HepG2 (cell line): ENCODE data around the gene THAP3. TPM values are rescaled to one million over a fixed set of nuclear protein-coding genes. Genes with fewer than 3 reads are reported as not detected.

ENCODE experiments used
- ATAC-seq: fragments of 200-7000 bp; cut with Tn5 transposase; 3 replicates; pipeline ENCODE4 v1.9.1; 2020; ENCODE audit warnings: mild to moderate bottlenecking, moderate library complexity
- BruUV-seq: library from RNA; stranded (reverse); fragments of 400-500 nt; replicated peaks from 2 replicates; lab custom pipeline; 2021; lab: Mats Ljungman, UMichigan
- CTCF ChIA-PET: fragments of 300-600 bp; formaldehyde crosslinking; extraction: SDS; loops from one replicate; lab custom pipeline; 2021; ENCODE audit warnings: low total read pairs, inconsistent platforms, low intra/inter-chr PET ratio; lab: Yijun Ruan, JAX
- POLR2A ChIA-PET: fragments of 350-600 bp; sonication (Branson Sonifier 250); formaldehyde crosslinking; loops from one replicate; lab custom pipeline; 2020; ENCODE audit warnings: antibody characterized with exemption, inconsistent platforms; lab: Yijun Ruan, JAX
- DNase-seq: peaks from one replicate; pipeline ENCODE4 v3.0.0-alpha.2; 2015; ENCODE audit warnings: low spot score
- FAIRE-seq: peaks from 3 replicates; lab custom pipeline; 2011; peaks lifted over from hg19 to GRCh38; lab: Jason Lieb, UNC
- H2AFZ ChIP-seq: one replicate; pipeline ENCODE4 v1.6.1; 2011; ENCODE audit warnings: low read length, inconsistent platforms
- H3K27ac ChIP-seq: fragments of 300-600 bp; 3 replicates; pipeline ENCODE4 v1.8.0; 2011; ENCODE audit warnings: mixed run types, mild to moderate bottlenecking, mixed read lengths, low read length, inconsistent platforms; ENCODE audit not compliant: insufficient read depth; ENCODE audit errors: extremely low read length
- H3K27me3 ChIP-seq, 2 experiments: fragments of 200-600 bp in 1 of 2; 2 replicates in 1 of 2; 3 replicates in 1 of 2; pipeline versions ENCODE4 v1.6.0 to v1.8.0; 2011; ENCODE audit warnings: low read length in 2 of 2, mild to moderate bottlenecking in 2 of 2, moderate library complexity in 2 of 2, inconsistent platforms in 1 of 2; ENCODE audit not compliant: insufficient read depth in 2 of 2, control insufficient read depth in 1 of 2
- H3K36me3 ChIP-seq, 2 experiments: fragments of 200-600 bp in 1 of 2; replicated peaks in 1 of 2; 2 replicates in 1 of 2; 3 replicates in 1 of 2; pipeline versions ENCODE4 v1.5.1 to v1.8.0; 2011; ENCODE audit warnings: low read length in 2 of 2, inconsistent platforms in 1 of 2; ENCODE audit not compliant: insufficient read depth in 2 of 2, control insufficient read depth in 1 of 2
- H3K4me1 ChIP-seq: 2 replicates; pipeline ENCODE4 v1.5.1; 2012; ENCODE audit warnings: low read length, inconsistent platforms; ENCODE audit not compliant: insufficient read depth
- H3K4me2 ChIP-seq: 2 replicates; pipeline ENCODE4 v1.6.0; 2011; ENCODE audit warnings: low read depth, low read length, inconsistent platforms
- H3K4me3 ChIP-seq, 3 experiments: fragments of 200-600 bp in 1 of 3; sonication (generic), shearing (Covaris generic) in 1 of 3; replicated peaks in 1 of 3; 2 replicates each; pipeline ENCODE4 v1.5.1; 2011 to 2016; ENCODE audit warnings: low read length in 3 of 3, inconsistent platforms in 2 of 3, low read depth in 2 of 3, mild to moderate bottlenecking in 2 of 3, control low read depth in 1 of 3, mixed read lengths in 1 of 3; ENCODE audit not compliant: insufficient read depth in 1 of 3
- H3K79me2 ChIP-seq: one replicate; pipeline ENCODE4 v1.6.1; 2011; ENCODE audit warnings: low read length, inconsistent platforms; ENCODE audit not compliant: insufficient read depth
- H3K9ac ChIP-seq: 2 replicates; pipeline ENCODE4 v1.6.0; 2011; ENCODE audit warnings: mild to moderate bottlenecking, low read depth, low read length, inconsistent platforms; ENCODE audit not compliant: insufficient read depth
- H3K9me3 ChIP-seq: 2 replicates; pipeline ENCODE4 v1.5.1; 2012; ENCODE audit warnings: mild to moderate bottlenecking, low read length
- H4K20me1 ChIP-seq: 2 replicates; pipeline ENCODE4 v1.6.0; 2011; ENCODE audit warnings: inconsistent platforms, mild to moderate bottlenecking, low read length, moderate library complexity; ENCODE audit not compliant: insufficient read depth
- AGO1 ChIP-seq: fragments of 200-400 bp; formaldehyde crosslinking; IDR thresholded peaks from 2 replicates; pipeline ENCODE4 v1.6.1; 2017; ENCODE audit warnings: mild to moderate bottlenecking, low read depth, low read length, moderate library complexity; ENCODE audit not compliant: poor library complexity, severe bottlenecking
- AGO2 ChIP-seq: fragments of 200-400 bp; formaldehyde crosslinking; optimal IDR thresholded peaks from 2 replicates; pipeline ENCODE3; 2017; ENCODE audit warnings: mild to moderate bottlenecking, low read depth, low read length, moderate library complexity
- HMG20B ChIP-seq: conservative IDR thresholded peaks from 2 replicates; pipeline ENCODE4 v1.6.1; 2016; ENCODE audit warnings: missing genetic modification reagents, missing compliant biosample characterization
- HMGXB3 ChIP-seq: sonication (generic); formaldehyde crosslinking; IDR thresholded peaks from 2 replicates; pipeline ENCODE4 v1.4.0; 2020; ENCODE audit warnings: missing genetic modification reagents, borderline replicate concordance
- NR2F6 ChIP-seq, 2 experiments: IDR thresholded peaks; 2 replicates each; pipeline ENCODE4 v1.6.1; 2016; ENCODE audit warnings: antibody characterized with exemption in 1 of 2, mild to moderate bottlenecking in 1 of 2
- RARG ChIP-seq: sonication (generic); formaldehyde crosslinking; IDR thresholded peaks from 2 replicates; pipeline ENCODE4 v1.4.0; 2020; ENCODE audit warnings: low read depth, mild to moderate bottlenecking, missing genetic modification reagents
- RBFOX2 ChIP-seq: fragments of 200-400 bp; formaldehyde crosslinking; IDR thresholded peaks from 2 replicates; pipeline ENCODE4 v1.6.1; 2017; ENCODE audit warnings: low read depth, mild to moderate bottlenecking, low read length
- TCF7L2 ChIP-seq: IDR thresholded peaks from 2 replicates; pipeline ENCODE4 v1.6.1; 2011; ENCODE audit warnings: mild to moderate bottlenecking, low read depth, low read length, moderate library complexity
- ZBTB3 ChIP-seq: sonication (generic); formaldehyde crosslinking; IDR thresholded peaks from 2 replicates; pipeline ENCODE4 v1.4.0; 2020; ENCODE audit warnings: low read depth, mild to moderate bottlenecking, moderate library complexity, missing genetic modification reagents, borderline replicate concordance
- ZNF629 ChIP-seq: sonication (generic); formaldehyde crosslinking; conservative IDR thresholded peaks from 2 replicates; pipeline ENCODE4 v1.5.0; 2020; ENCODE audit warnings: missing genetic modification reagents
- ZNF782 ChIP-seq: sonication (generic); formaldehyde crosslinking; IDR thresholded peaks from 2 replicates; pipeline ENCODE4 v1.4.0; 2020; ENCODE audit warnings: missing genetic modification reagents, mild to moderate bottlenecking, borderline replicate concordance
- ZSCAN29 ChIP-seq: sonication (generic); formaldehyde crosslinking; conservative IDR thresholded peaks from 2 replicates; pipeline ENCODE4 v1.4.0; 2020; ENCODE audit warnings: mild to moderate bottlenecking, missing genetic modification reagents
- WGBS: methylation state at CpG from one replicate; pipeline ENCODE4 v1.1.6; 2017; ENCODE audit warnings: low lambda C conversion rate; 5-methylcytosine and 5-hydroxymethylcytosine counted together
- in situ Hi-C: cut with HindIII; loops from 2 replicates; pipeline ENCODE4 v1.10.0; 2017; ENCODE audit warnings: low pct_unique_long_range_greater_than_20kb; ENCODE audit not compliant: extremely low pct_ligation_motif_present
- intact Hi-C: fragments of 100-400 bp; cut with micrococcal nuclease; formaldehyde crosslinking; loops from one replicate; pipeline ENCODE4 v1.10.0; 2022; ENCODE audit not compliant: unreplicated experiment
- polyA plus RNA-seq, 8 experiments: library from polyadenylated mRNA; depleted of rRNA in 3 of 8; stranded (reverse) in 7 of 8; unstranded in 1 of 8; fragments of >200 nt; fragmentation: Illumina TruSeq in 4 of 8; extraction: Trizol in 4 of 8; gene quantifications; 2 replicates each; pipeline versions ENCODE4 v1.2.1 to v1.2.3, GENCODE V29; 2011 to 2016; ENCODE audit warnings: low read depth in 4 of 8, missing spikeins in 1 of 8, mixed read lengths in 1 of 8; ENCODE audit not compliant: insufficient read depth in 1 of 8
- total RNA-seq, 5 experiments: library from RNA; depleted of rRNA; stranded (reverse); fragments of >200 nt; fragmentation: Illumina TruSeq; extraction: Trizol; gene quantifications; 2 replicates each; pipeline ENCODE4 v1.2.3, GENCODE V29; 2016; ENCODE audit warnings: low read depth in 1 of 5

The THAP3 gene
- total and polyA plus RNA-seq, 2 of the 13 experiments (the other 11 are each of a cell fraction or from before 2014, with no cell fraction given) = 10.3 to 14.9 TPM

GRCh38 chr1:6592865-6593593 lies 31.6 kb upstream of the THAP3 start:
- intact Hi-C loops = no loop called here
- H3K9me3 ChIP-seq = no peaks in the 10 kb centered on the region
- H3K36me3 ChIP-seq = peaks cover 46 to 83% of the 10 kb centered on the region in 2 experiments
- TF ChIP-seq RBFOX2 = peak; percentile 74
- TF ChIP-seq RARG (CRISPR knock-in tag) = no peak
- TF ChIP-seq ZBTB3 (CRISPR knock-in tag) = no peak
- TF ChIP-seq TCF7L2 = no peak
- TF ChIP-seq ZSCAN29 (CRISPR knock-in tag) = no peak
- TF ChIP-seq AGO2 = peak; percentile 79
- TF ChIP-seq AGO1 = peak; percentile 28
- BruUV-seq = no TSS peak
- CTCF ChIA-PET = no interaction called here
- ATAC-seq (no peak), FAIRE-seq (no peak), DNase-seq (no peak)
- H2AFZ ChIP-seq = no peak overlapping the region
- no peak overlapping the region for H3K4me3 ChIP-seq
- no peak overlapping the region for H3K27ac ChIP-seq
- H4K20me1 ChIP-seq = peaks cover 42% of the 10 kb centered on the region
- H3K79me2 ChIP-seq = peaks cover 22% of the 10 kb centered on the region
- H3K27me3 ChIP-seq = no peaks in the 10 kb centered on the region
- POLR2A ChIA-PET = no interaction called here
- peaks cover 16% of the 10 kb centered on the region for H3K4me1 ChIP-seq
- no peak overlapping the region for H3K4me2 ChIP-seq
- in situ Hi-C loops = no loop called here
- no peak overlapping the region for H3K9ac ChIP-seq
- WGBS = over 99% methylated on average over 24 of the region's 38 CpGs

DNA sequence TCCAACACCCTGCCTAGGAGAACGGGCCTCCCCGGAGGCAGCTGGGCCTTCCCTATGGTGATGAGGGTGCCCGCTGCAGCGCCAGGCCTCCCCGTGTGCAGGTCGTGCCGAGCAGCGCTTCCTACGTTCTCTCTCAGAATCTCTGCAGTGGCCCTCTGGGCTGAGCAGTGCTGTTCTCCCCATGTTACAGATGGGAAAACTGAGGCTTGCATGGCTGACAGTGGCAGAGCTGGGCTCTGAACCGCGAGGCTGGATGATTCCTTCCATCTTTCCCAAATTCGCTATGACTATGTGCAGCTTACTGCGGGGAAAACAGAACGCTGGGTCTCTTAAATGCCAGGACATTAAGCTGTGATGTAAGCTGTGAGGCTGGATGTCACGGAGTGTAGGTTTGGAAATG lies 30.9 kb upstream of the THAP3 start:
- DNase-seq (no peak), ATAC-seq (no peak), FAIRE-seq (no peak)
- Histone ChIP-seq H3K9ac (no peak overlapping the region), H3K4me2 (no peak overlapping the region), H3K27me3 (no peaks in the 10 kb centered on the region), H3K36me3 (peaks cover 46 to 82% of the 10 kb centered on the region in 2 experiments), H4K20me1 (peaks cover 43% of the 10 kb centered on the region), H3K27ac (no peak overlapping the region), H3K9me3 (no peaks in the 10 kb centered on the region), H3K79me2 (peaks cover 27% of the 10 kb centered on the region), H3K4me1 (peaks cover 21% of the 10 kb centered on the region), H2AFZ (no peak overlapping the region), H3K4me3 (no peak overlapping the region)
- intact Hi-C loops = no loop called here
- in situ Hi-C loops = no loop called here
- BruUV-seq = no TSS peak
- ChIA-PET POLR2A (interaction anchor here (2.1 kb wide), 1 partner anchor 11 kb away, joined by 8 read pairs; no protein-coding TSS in a partner anchor), CTCF (no interaction called here)
- 96% methylated on average over 11 of the region's 15 CpGs for WGBS
- TF ChIP-seq HMGXB3 (CRISPR knock-in tag) (no peak), ZNF782 (CRISPR knock-in tag) (no peak), ZNF629 (peak; percentile 89), NR2F6 (IDR thresholded peaks at IDR 0.05) (no peak), NR2F6 (CRISPR knock-in tag; IDR thresholded peaks at IDR 0.05) (no peak), HMG20B (CRISPR knock-in tag) (no peak)
